Astrocyte of the spinal cord (primary cell): ENCODE measurements around the gene MYZAP.

Experiments
- DNase-seq: peaks from one replicate; pipeline ENCODE4 v3.0.0; 2011; ENCODE audit warnings: low read depth, low spot score
- H3K4me3 ChIP-seq: 2 replicates; pipeline ENCODE4 v1.5.1; 2011; ENCODE audit warnings: low read depth, mild to moderate bottlenecking, low read length, moderate library complexity
- CTCF ChIP-seq: IDR thresholded peaks from 2 replicates; pipeline ENCODE4 v1.5.1; 2012; ENCODE audit warnings: low read depth, mild to moderate bottlenecking, low read length, inconsistent platforms
- in situ Hi-C: cut with HindIII; loops from 2 replicates; pipeline ENCODE4 v1.10.0; 2017; ENCODE audit warnings: low sequenced_read_pairs

MYZAP gene

GRCh38 chr15:57599296-57599810 lies 7.6 kb downstream of the MYZAP start:
- no peak for DNase-seq
- in situ Hi-C loops, result no loop called here
- H3K4me3 ChIP-seq, result no peak overlapping the region
- no peak for TF ChIP-seq CTCF

- no peak for DNase-seq
- TF ChIP-seq CTCF, result no peak
- in situ Hi-C loops, result no loop called here
- no peak overlapping the region for H3K4me3 ChIP-seq
Observed at GRCh38 chr15:57600197-57600596, 8.5 kb downstream of the MYZAP start.

- in situ Hi-C loops, result no loop called here
- no peak for DNase-seq
- no peak for TF ChIP-seq CTCF
- H3K4me3 ChIP-seq, result no peak overlapping the region
Observed at GRCh38 chr15:57604507-57604906, 12.8 kb downstream of the MYZAP start.

- no peak for TF ChIP-seq CTCF
- in situ Hi-C loops, result no loop called here
- DNase-seq, result no peak
- H3K4me3 ChIP-seq, result no peak overlapping the region
Observed at GRCh38 chr15:57605491-57605890, 13.8 kb downstream of the MYZAP start.

GRCh38 chr15:57606048-57606447 lies 14.3 kb downstream of the MYZAP start:
- TF ChIP-seq CTCF, result no peak
- no peak for DNase-seq
- in situ Hi-C loops, result no loop called here
- no peak overlapping the region for H3K4me3 ChIP-seq

- TF ChIP-seq CTCF, result no peak
- in situ Hi-C loops, result no loop called here
- DNase-seq, result no peak
- no peak overlapping the region for H3K4me3 ChIP-seq
Observed at GRCh38 chr15:57606816-57607215, 15.1 kb downstream of the MYZAP start.

- in situ Hi-C loops, result no loop called here
- TF ChIP-seq CTCF, result no peak
- DNase-seq, result peak; percentile 62
- no peak overlapping the region for H3K4me3 ChIP-seq
Observed at GRCh38 chr15:57607570-57608000, 15.9 kb downstream of the MYZAP start.
